ENCODE data around the gene CDADC1. TPM values are rescaled to one million over a fixed set of nuclear protein-coding genes. Genes with fewer than 3 reads are reported as not detected.

The CDADC1 gene
- total RNA-seq = 10 to 100 TPM in 1 of 3 donors, 1 to 10 TPM in 2; 7.6 to 14.1 (median 7.9) TPM
- long read RNA-seq, donor 1, transcript CDADC1-201 (10 exons, 3,386 nt) = major isoform, 6 of 11 reads
- long read RNA-seq, donor 1, partial matches to known transcripts = 3 of 11 reads
- long read RNA-seq, donor 1, other reads (novel, unspliced or antisense) = 2 of 11 reads
- long read RNA-seq, donor 2, partial matches to known transcripts = 1 of 1 reads
- long read RNA-seq, donor 2, other reads (novel, unspliced or antisense) = 0 of 1 reads

- Histone ChIP-seq H3K9me3 (no peaks in the 10 kb centered on the region), H3K4me3 (peak within 1 kb of the TSS; percentile 80), H3K36me3 (ENCODE audit: low read depth) (no peaks in the 10 kb centered on the region), H3K4me1 (ENCODE audit: low read depth) (peaks cover 7% of the 10 kb centered on the region)
- TF ChIP-seq CTCF (IDR thresholded peaks at IDR 0.05) = no peak
- ATAC-seq (peak; percentile 99), DNase-seq (peak; percentile 98 to 99 (median 98))
- intact Hi-C loops (cut with DNase I, micrococcal nuclease) = no loop called here
Measured at GRCh38 chr13:49247643-49248621, at the start of gene CDADC1. CDADC1 (plus strand) TSS chr13:49247925; CDS start chr13:49248038, 113 bp downstream.

- no peak for TF ChIP-seq CTCF (IDR thresholded peaks at IDR 0.05)
- no peak for ATAC-seq
- intact Hi-C loops (cut with DNase I, micrococcal nuclease) = no loop called here
- Histone ChIP-seq H3K4me1 (ENCODE audit: low read depth) (no peaks in the 10 kb centered on the region), H3K4me3 (no peak overlapping the region), H3K36me3 (ENCODE audit: low read depth) (no peaks in the 10 kb centered on the region), H3K9me3 (no peaks in the 10 kb centered on the region)
- no peak for DNase-seq
Measured at GRCh38 chr13:49206641-49207040, 41.1 kb upstream of the CDADC1 start.

GRCh38 chr13:49208619-49209018 lies 39.1 kb upstream of the CDADC1 start:
- Histone ChIP-seq H3K36me3 (ENCODE audit: low read depth) (no peaks in the 10 kb centered on the region), H3K9me3 (no peaks in the 10 kb centered on the region), H3K4me3 (no peak overlapping the region), H3K4me1 (ENCODE audit: low read depth) (no peaks in the 10 kb centered on the region)
- DNase-seq (no peak), ATAC-seq (no peak)
- intact Hi-C loops (cut with DNase I, micrococcal nuclease) = no loop called here
- TF ChIP-seq CTCF (IDR thresholded peaks at IDR 0.05) = no peak

GRCh38 chr13:49210114-49210513 lies 37.6 kb upstream of the CDADC1 start:
- no peaks in the 10 kb centered on the region for H3K36me3 ChIP-seq (ENCODE audit: low read depth)
- DNase-seq (no peak), ATAC-seq (no peak)
- TF ChIP-seq CTCF (IDR thresholded peaks at IDR 0.05) = no peak
- no peak overlapping the region for H3K4me3 ChIP-seq
- intact Hi-C loops (cut with DNase I, micrococcal nuclease) = no loop called here
- peaks cover 3% of the 10 kb centered on the region for H3K4me1 ChIP-seq (ENCODE audit: low read depth)
- H3K9me3 ChIP-seq = no peaks in the 10 kb centered on the region

- ATAC-seq (no peak), DNase-seq (no peak)
- Histone ChIP-seq H3K4me3 (no peak overlapping the region), H3K4me1 (ENCODE audit: low read depth) (peaks cover 3% of the 10 kb centered on the region), H3K36me3 (ENCODE audit: low read depth) (no peaks in the 10 kb centered on the region), H3K9me3 (no peaks in the 10 kb centered on the region)
- intact Hi-C loops (cut with DNase I, micrococcal nuclease) = no loop called here
- TF ChIP-seq CTCF (IDR thresholded peaks at IDR 0.05) = no peak
Measured at GRCh38 chr13:49210669-49211068, 37.1 kb upstream of the CDADC1 start.

Measured in mucosa of descending colon (tissue), 3 donors.